Femur (tissue), 1 donor: ENCODE measurements around the gene IL17RA.
"Not testable (repeated sequence)": the region's sequence is repeated elsewhere in the genome, so short reads cannot be mapped to it uniquely, and the experiment has no call there.

Experiments
- DNase-seq: peaks from one replicate; pipeline ENCODE4 v3.0.0-alpha.2; 2017

The IL17RA gene

GRCh38 chr22:17084554-17085276, at the start of gene IL17RA:
TSS of gene IL17RA (plus strand) at chr22:17085000. CDS start at chr22:17085092, 92 bp downstream.
- DNase-seq = peak; percentile 93

GRCh38 chr22:17035246-17035645, 49.6 kb upstream of the IL17RA start:
- DNase-seq = no peak

GRCh38 chr22:17035976-17036841, 48.6 kb upstream of the IL17RA start:
- DNase-seq = not testable (repeated sequence)

- not testable (repeated sequence) for DNase-seq
Measured at GRCh38 chr22:17036842-17037711, 47.7 kb upstream of the IL17RA start.

GRCh38 chr22:17043521-17043920, 41.3 kb upstream of the IL17RA start:
- DNase-seq = no peak

GRCh38 chr22:17046566-17047348, 38.0 kb upstream of the IL17RA start:
- no peak for DNase-seq

GRCh38 chr22:17047656-17048055, 37.1 kb upstream of the IL17RA start:
- no peak for DNase-seq

GRCh38 chr22:17056058-17056457, 28.7 kb upstream of the IL17RA start:
- no peak for DNase-seq

GRCh38 chr22:17056807-17057206, 28.0 kb upstream of the IL17RA start:
- DNase-seq = no peak

GRCh38 chr22:17057959-17058814, 26.6 kb upstream of the IL17RA start:
- DNase-seq = peak; percentile 81

- DNase-seq = no peak
Measured at GRCh38 chr22:17060126-17060525, 24.7 kb upstream of the IL17RA start.

GRCh38 chr22:17063411-17064106, 21.2 kb upstream of the IL17RA start:
- DNase-seq = peak; percentile 59

- no peak for DNase-seq
Measured at GRCh38 chr22:17064498-17065100, 20.2 kb upstream of the IL17RA start.

- no peak for DNase-seq
Measured at GRCh38 chr22:17065433-17065832, 19.4 kb upstream of the IL17RA start.

GRCh38 chr22:17072877-17073276, 11.9 kb upstream of the IL17RA start:
- DNase-seq = no peak

GRCh38 chr22:17074648-17075002, 10.2 kb upstream of the IL17RA start:
- no peak for DNase-seq

GRCh38 chr22:17077255-17077654, 7.5 kb upstream of the IL17RA start:
- no peak for DNase-seq

- no peak for DNase-seq
Measured at GRCh38 chr22:17079572-17079971, 5.2 kb upstream of the IL17RA start.

- DNase-seq = no peak
Measured at GRCh38 chr22:17083255-17083654, 1.5 kb upstream of the IL17RA start.

- DNase-seq = no peak
Measured at GRCh38 chr22:17083811-17084441, 874 bp upstream of the IL17RA start.
